Left lung (tissue), 10 donors: ENCODE measurements around the gene EIF5AL1. TPM values are rescaled to one million over a fixed set of nuclear protein-coding genes. Genes with fewer than 3 reads are reported as not detected.
A peak's percentile ranks its signal among the peaks of the same experiment; 100 is the strongest.

ENCODE experiments used
- ATAC-seq: fragments of 200-7000 bp; cut with Tn5 transposase; one replicate; pipeline ENCODE4 v1.9.1; 2020; ENCODE audit warnings: moderate library complexity
- DNase-seq, 4 donors: peaks; one replicate each; pipeline ENCODE4 v3.0.0-alpha.2; 2013 to 2020
- H3K27ac ChIP-seq, 2 donors: fragments of 200-600 bp; sonication (generic) in 1 of 2; one replicate each; pipeline versions ENCODE4 v1.5.0 to v1.8.0; 2020 to 2021
- H3K27me3 ChIP-seq, 2 donors: fragments of 200-600 bp; sonication (generic) in 1 of 2; one replicate each; pipeline versions ENCODE4 v1.5.0 to v1.8.0; 2020 to 2021
- H3K36me3 ChIP-seq, 2 donors: fragments of 200-600 bp; sonication (generic) in 1 of 2; one replicate each; pipeline versions ENCODE4 v1.5.0 to v1.8.0; 2020 to 2021
- H3K4me1 ChIP-seq, 2 donors: fragments of 200-600 bp; one replicate each; pipeline ENCODE4 v1.8.0; 2021
- H3K4me3 ChIP-seq, 2 donors: fragments of 200-600 bp; sonication (generic) in 1 of 2; one replicate each; pipeline versions ENCODE4 v1.5.0 to v1.8.0; 2020 to 2021; ENCODE audit warnings: mild to moderate bottlenecking in 1 of 2
- H3K9me3 ChIP-seq, 2 donors: fragments of 200-600 bp; sonication (generic) in 1 of 2; one replicate each; pipeline versions ENCODE4 v1.5.0 to v1.8.0; 2020 to 2021
- intact Hi-C, 2 donors: fragments of 100-400 bp; cut with DNase I; formaldehyde crosslinking; loops; one replicate each; pipeline versions ENCODE4 v1.11.2 to v1.14.2; 2022
- polyA plus RNA-seq, 6 donors: library from polyadenylated mRNA; unstranded; fragments of 120-200 nt; gene quantifications; one replicate each; pipeline ENCODE4 v1.2.1, GENCODE V29; 2013; ENCODE audit not compliant: insufficient read length in 6 of 6
- total RNA-seq, 2 donors: library from RNA; stranded (reverse); fragmentation: NEBNext Ultra II Directional; extraction: Animal tissue kit (Norgen Biotek cat#: 25700); gene quantifications; one replicate each; pipeline ENCODE4 v1.2.1, GENCODE V29; 2021
- TF ChIP-seq, protein P1 (sequence below), 2 donors: fragments of 200-600 bp; sonication (generic) in 1 of 2; IDR thresholded peaks; one replicate each; pipeline versions ENCODE4 v1.5.0 to v1.8.0; 2021; ENCODE audit warnings: antibody characterized with exemption in 2 of 2
- donor health status: DM: no; HTN: yes; CAD: no.
- donor health status: DM: no; HTN: no; CAD: no.

EIF5AL1 gene
- total and polyA plus RNA-seq, 8 donors, result 0.18 to 3.5 (median 0.86) TPM

DNA sequence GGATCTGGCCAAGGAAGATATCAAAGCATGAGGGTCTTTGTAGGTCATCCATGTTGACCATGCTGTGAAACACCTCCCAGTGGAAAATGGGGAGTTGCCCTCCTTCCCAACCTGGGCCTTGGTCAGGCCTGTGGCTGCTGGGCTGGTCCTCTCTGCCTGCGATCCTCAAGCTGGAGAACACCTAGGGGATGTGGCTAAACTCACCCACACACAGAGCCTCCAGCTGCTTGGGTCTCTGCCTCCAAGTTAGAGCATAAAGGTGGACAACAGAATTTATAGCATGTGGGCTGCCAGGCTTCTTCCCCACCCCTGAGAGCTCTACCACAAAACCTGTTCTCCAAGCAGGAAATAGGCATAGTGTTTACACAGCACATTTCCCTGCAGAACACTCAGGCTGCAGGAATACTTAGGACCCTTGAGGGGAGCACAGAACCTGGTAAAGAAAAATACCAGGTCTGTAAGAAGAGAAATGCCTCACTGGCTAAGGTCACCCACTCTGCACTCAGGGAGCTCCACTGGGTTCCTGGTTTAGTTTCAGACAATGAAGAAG lies 47.9 kb downstream of the EIF5AL1 start, which contains the start of gene SFTPA2:
Gene SFTPA2 (minus strand): TSS at position 248 of the 550 bp plus-strand sequence. CDS start 924 bp downstream, outside the sequence.
- H3K4me3 ChIP-seq, result peak within 1 kb of the TSS; percentile 0 to 13

DNA sequence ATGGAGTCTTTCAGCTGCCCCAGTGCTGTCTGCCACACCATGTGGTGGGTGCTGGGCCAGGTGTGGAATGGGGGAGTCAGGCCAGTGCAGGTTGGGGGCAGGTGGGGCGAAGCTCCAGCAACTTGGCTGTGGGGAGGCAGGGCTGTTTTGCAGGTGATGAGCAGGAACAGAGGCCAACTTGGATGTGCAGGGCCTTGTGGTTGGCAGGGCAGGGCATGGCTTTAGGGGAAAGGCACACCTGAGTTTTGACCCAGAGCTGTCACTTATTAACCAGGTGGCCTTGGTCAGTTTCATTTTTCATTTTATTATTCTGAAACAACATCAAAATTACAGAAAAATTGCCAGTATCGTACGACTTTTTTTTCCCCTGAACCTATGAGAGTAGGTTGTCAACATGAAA lies 48.9 kb downstream of the EIF5AL1 start:
- ATAC-seq, result no peak

More for the DNA sequence above, 47.9 kb downstream of the EIF5AL1 start, which contains the start of gene SFTPA2:
- intact Hi-C loops, result no loop called here
- no peaks in the 10 kb centered on the region for H3K9me3 ChIP-seq
- no peaks in the 10 kb centered on the region for H3K36me3 ChIP-seq
- H3K27ac ChIP-seq, result peak within 1 kb of the TSS; percentile 41 to 56
- TF ChIP-seq, protein P1, sequence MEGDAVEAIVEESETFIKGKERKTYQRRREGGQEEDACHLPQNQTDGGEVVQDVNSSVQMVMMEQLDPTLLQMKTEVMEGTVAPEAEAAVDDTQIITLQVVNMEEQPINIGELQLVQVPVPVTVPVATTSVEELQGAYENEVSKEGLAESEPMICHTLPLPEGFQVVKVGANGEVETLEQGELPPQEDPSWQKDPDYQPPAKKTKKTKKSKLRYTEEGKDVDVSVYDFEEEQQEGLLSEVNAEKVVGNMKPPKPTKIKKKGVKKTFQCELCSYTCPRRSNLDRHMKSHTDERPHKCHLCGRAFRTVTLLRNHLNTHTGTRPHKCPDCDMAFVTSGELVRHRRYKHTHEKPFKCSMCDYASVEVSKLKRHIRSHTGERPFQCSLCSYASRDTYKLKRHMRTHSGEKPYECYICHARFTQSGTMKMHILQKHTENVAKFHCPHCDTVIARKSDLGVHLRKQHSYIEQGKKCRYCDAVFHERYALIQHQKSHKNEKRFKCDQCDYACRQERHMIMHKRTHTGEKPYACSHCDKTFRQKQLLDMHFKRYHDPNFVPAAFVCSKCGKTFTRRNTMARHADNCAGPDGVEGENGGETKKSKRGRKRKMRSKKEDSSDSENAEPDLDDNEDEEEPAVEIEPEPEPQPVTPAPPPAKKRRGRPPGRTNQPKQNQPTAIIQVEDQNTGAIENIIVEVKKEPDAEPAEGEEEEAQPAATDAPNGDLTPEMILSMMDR (IDR thresholded peaks at IDR 0.05), result no peak
- H3K27me3 ChIP-seq, result no peaks in the 10 kb centered on the region
- DNase-seq, result peak in 1 of 4 donors; percentile 29
- ATAC-seq, result peak; percentile 36
- no peaks in the 10 kb centered on the region for H3K4me1 ChIP-seq

DNA sequence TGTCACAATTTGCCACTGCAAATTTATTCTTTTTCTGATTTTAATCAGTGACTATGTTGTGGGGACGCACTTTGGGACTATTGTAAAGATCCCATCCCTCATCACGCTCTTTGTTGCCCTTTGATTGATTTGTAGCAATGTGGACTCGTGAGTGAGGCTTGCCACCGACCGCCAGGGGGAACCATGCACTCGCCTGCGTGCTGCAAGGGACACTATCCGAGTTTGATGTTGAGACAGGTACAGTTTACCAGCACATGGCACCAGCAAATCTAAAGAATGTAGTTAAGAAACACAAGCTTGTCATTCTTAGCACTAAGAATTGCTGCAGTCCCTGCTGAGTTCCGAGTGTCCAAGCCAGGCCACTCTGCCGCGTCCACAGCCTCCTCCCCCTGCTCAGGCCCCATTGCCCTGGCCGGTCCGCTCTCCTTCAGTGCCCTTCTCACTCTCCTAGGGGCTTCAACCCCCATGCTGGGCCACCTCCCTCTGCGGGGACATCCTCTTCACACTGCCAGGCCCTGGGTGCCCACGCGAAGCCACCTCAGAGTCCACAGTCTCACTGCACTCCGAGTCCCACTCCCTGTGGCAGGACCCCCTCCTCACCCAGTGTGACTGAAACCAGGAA lies 49.9 kb downstream of the EIF5AL1 start:
- H3K27ac ChIP-seq, result no peak overlapping the region
- no peak overlapping the region for H3K4me3 ChIP-seq
- ATAC-seq (peak; percentile 72), DNase-seq (peak; percentile 43 to 89 (median 70))
- TF ChIP-seq, protein P1 (IDR thresholded peaks at IDR 0.05), result peak; percentile 69 to 87
- H3K4me1 ChIP-seq, result no peaks in the 10 kb centered on the region
- H3K27me3 ChIP-seq, result no peaks in the 10 kb centered on the region
- no peaks in the 10 kb centered on the region for H3K9me3 ChIP-seq
- intact Hi-C loops, result no loop called here
- no peaks in the 10 kb centered on the region for H3K36me3 ChIP-seq

More for the DNA sequence above, 48.9 kb downstream of the EIF5AL1 start:
- H3K27me3 ChIP-seq, result no peaks in the 10 kb centered on the region
- H3K27ac ChIP-seq, result no peak overlapping the region
- intact Hi-C loops, result no loop called here
- TF ChIP-seq, protein P1 (IDR thresholded peaks at IDR 0.05), result no peak
- DNase-seq, result no peak
- no peak overlapping the region for H3K4me3 ChIP-seq
- no peaks in the 10 kb centered on the region for H3K9me3 ChIP-seq
- no peaks in the 10 kb centered on the region for H3K36me3 ChIP-seq
- no peaks in the 10 kb centered on the region for H3K4me1 ChIP-seq

DNA sequence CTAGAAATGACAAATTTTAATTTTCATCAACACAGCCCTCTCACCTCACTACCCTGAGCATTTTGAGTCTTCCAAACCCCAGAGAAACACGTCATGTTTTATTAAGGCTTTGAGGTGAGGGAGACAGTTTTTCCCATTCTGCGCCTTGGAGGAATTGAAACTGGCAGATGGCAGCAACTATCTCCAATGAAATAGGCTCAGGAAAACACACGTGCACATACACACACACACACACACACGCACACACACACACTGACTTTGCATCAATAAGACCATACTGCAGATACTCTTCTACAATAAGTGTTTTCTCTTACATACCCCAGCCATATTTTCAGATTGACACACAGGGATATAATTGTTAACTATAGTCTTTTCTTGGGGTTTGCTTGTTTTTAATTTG lies 51.1 kb downstream of the EIF5AL1 start:
- no peak for ATAC-seq
- H3K27me3 ChIP-seq, result no peaks in the 10 kb centered on the region
- no peaks in the 10 kb centered on the region for H3K4me1 ChIP-seq
- H3K9me3 ChIP-seq, result no peaks in the 10 kb centered on the region
- TF ChIP-seq, protein P1 (IDR thresholded peaks at IDR 0.05), result no peak
- intact Hi-C loops, result no loop called here
- H3K4me3 ChIP-seq, result no peak overlapping the region
- no peaks in the 10 kb centered on the region for H3K36me3 ChIP-seq
- DNase-seq, result no peak
- H3K27ac ChIP-seq, result no peak overlapping the region

Other genes with a start within 250 kb of the EIF5AL1 start
- gene PPIF, start 165.1 kb upstream of the EIF5AL1 start, total RNA-seq, result 10 to 100 TPM; 32.9 to 75.6 TPM
- gene PPIF, start 165.1 kb upstream of the EIF5AL1 start, polyA plus RNA-seq, result 10 to 100 TPM; 29.7 to 35.4 (median 30.7) TPM
- gene ZCCHC24, start 66.9 kb upstream of the EIF5AL1 start, total RNA-seq, result 10 to 100 TPM; 31.2 to 42.4 TPM
- 10 to 100 TPM; 28.9 to 48.3 (median 37.1) TPM for gene ZCCHC24, start 66.9 kb upstream of the EIF5AL1 start, polyA plus RNA-seq
- over 10,000 TPM in 1 of 2 donors, 1,000 to 10,000 TPM in 1; 3,839 to 13,178 TPM for gene SFTPA2, start 47.9 kb downstream of the EIF5AL1 start, total RNA-seq
- 10 to 100 TPM in 1 of 6 donors, 1 to 10 TPM in 4, under 1 TPM in 1; 0.83 to 13.1 (median 6.7) TPM for gene SFTPA2, start 47.9 kb downstream of the EIF5AL1 start, polyA plus RNA-seq
- over 10,000 TPM in 1 of 2 donors, 1,000 to 10,000 TPM in 1; 3,930 to 11,086 TPM for gene SFTPA1, start 98.4 kb downstream of the EIF5AL1 start, total RNA-seq
- 100 to 1,000 TPM in 2 of 6 donors, 10 to 100 TPM in 4; 19.7 to 145 (median 69.8) TPM for gene SFTPA1, start 98.4 kb downstream of the EIF5AL1 start, polyA plus RNA-seq
- gene NUTM2B, start 190.7 kb downstream of the EIF5AL1 start, total RNA-seq, result 1 to 10 TPM in 1 of 2 donors, under 1 TPM in 1; 0.76 to 1.5 TPM
- gene NUTM2B, start 190.7 kb downstream of the EIF5AL1 start, polyA plus RNA-seq, result 1 to 10 TPM; 1.7 to 4.2 (median 3.1) TPM